Activated naive CD8-positive, alpha-beta T cell treated with anti-CD3 and anti-CD28 coated beads, Interleukin-2, amount 10 ng/mL, durations not matched to agents 7 days and 5 days (primary cell): ENCODE results near the gene NT5C3B. TPM values are rescaled to one million over a fixed set of nuclear protein-coding genes. Genes with fewer than 3 reads are reported as not detected.

Source experiments
- ATAC-seq: fragments of 150-1000 bp; cut with Tn5 transposase; one replicate; pipeline ENCODE4 v1.10.0; 2021; ENCODE audit warnings: low read depth, moderate library complexity
- POLR2A ChIA-PET: fragments of 350-600 bp; sonication (Branson Sonifier 250); formaldehyde crosslinking; loops from one replicate; lab custom pipeline; 2021; ENCODE audit warnings: antibody characterized with exemption; lab: Charles Lee
- DNase-seq: peaks from one replicate; pipeline ENCODE4 v3.0.0; 2021
- H3K27ac Mint-ChIP-seq: one replicate; pipeline ENCODE4 v1.8.0; 2022; ENCODE audit warnings: mild to moderate bottlenecking, mixed read lengths
- H3K27me3 Mint-ChIP-seq: one replicate; pipeline ENCODE4 v1.8.0; 2022; ENCODE audit warnings: mild to moderate bottlenecking, moderate library complexity, mixed read lengths
- H3K36me3 Mint-ChIP-seq: one replicate; pipeline ENCODE4 v1.8.0; 2021; ENCODE audit warnings: mild to moderate bottlenecking, mixed read lengths
- H3K4me1 Mint-ChIP-seq: one replicate; pipeline ENCODE4 v1.8.0; 2021; ENCODE audit warnings: mixed read lengths
- H3K4me3 Mint-ChIP-seq: one replicate; pipeline ENCODE4 v1.8.0; 2022; ENCODE audit warnings: mild to moderate bottlenecking, moderate library complexity, mixed read lengths
- H3K9me3 Mint-ChIP-seq: one replicate; pipeline ENCODE4 v1.8.0; 2021; ENCODE audit warnings: mixed read lengths
- total RNA-seq, 2 experiments: library from RNA; stranded (reverse); gene quantifications; one replicate each; pipeline ENCODE4 v1.2.3, GENCODE V29; 2021

Gene NT5C3B
- total RNA-seq, 2 experiments from 2014 or later = 30.1 to 35.4 TPM

DNA sequence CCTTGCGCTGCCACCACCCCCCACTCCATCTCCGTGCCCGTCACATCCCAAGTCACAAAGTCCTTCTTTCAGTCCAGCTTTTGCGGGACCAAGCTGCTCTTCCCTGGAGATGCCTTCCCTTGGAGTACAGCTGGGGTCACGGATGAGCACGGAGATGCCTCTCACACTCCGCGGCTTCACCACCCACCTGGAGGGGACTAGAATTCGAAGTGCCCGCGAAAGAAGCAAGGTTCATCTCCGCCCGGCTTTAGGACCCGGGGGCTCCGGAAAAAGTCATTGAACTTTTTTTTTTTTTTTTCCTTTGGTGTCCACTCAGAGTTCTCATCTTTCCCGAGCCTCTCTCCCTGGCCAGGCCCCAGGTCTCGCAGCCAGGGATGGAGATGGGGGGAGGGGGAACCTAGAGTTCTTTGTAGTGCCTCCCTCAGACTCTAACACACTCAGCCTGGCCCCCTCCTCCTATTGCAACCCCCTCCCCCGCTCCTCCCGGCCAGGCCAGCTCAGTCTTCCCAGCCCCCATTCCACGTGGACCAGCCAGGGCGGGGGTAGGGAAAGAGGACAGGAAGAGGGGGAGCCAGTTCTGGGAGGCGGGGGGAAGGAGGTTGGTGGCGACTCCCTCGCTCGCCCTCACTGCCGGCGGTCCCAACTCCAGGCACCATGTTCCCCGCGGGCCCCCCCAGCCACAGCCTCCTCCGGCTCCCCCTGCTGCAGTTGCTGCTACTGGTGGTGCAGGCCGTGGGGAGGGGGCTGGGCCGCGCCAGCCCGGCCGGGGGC lies 23.5 kb downstream of the NT5C3B start, which contains the start of gene FKBP10:
FKBP10 (plus strand) TSS at position 624 of the 771 bp plus-strand sequence; CDS start at position 655, 31 bp downstream.
- no peak for DNase-seq
- peaks cover 8% of the 10 kb centered on the region for H3K4me1 Mint-ChIP-seq
- POLR2A ChIA-PET = interaction anchor here (1.0 to 2.9 kb wide), 4 partner anchors 52 to 123 kb away, joined by 3 to 16 read pairs (median 4); partner anchors contain the start of genes ACLY, EIF1 and KLHL11
- H3K9me3 Mint-ChIP-seq = no peaks in the 10 kb centered on the region
- ATAC-seq = no peak
- H3K27me3 Mint-ChIP-seq = peaks cover 13% of the 10 kb centered on the region
- H3K4me3 Mint-ChIP-seq = peak within 1 kb of the TSS; percentile 87
- H3K36me3 Mint-ChIP-seq = no peaks in the 10 kb centered on the region
- peak within 1 kb of the TSS; percentile 66 for H3K27ac Mint-ChIP-seq

DNA sequence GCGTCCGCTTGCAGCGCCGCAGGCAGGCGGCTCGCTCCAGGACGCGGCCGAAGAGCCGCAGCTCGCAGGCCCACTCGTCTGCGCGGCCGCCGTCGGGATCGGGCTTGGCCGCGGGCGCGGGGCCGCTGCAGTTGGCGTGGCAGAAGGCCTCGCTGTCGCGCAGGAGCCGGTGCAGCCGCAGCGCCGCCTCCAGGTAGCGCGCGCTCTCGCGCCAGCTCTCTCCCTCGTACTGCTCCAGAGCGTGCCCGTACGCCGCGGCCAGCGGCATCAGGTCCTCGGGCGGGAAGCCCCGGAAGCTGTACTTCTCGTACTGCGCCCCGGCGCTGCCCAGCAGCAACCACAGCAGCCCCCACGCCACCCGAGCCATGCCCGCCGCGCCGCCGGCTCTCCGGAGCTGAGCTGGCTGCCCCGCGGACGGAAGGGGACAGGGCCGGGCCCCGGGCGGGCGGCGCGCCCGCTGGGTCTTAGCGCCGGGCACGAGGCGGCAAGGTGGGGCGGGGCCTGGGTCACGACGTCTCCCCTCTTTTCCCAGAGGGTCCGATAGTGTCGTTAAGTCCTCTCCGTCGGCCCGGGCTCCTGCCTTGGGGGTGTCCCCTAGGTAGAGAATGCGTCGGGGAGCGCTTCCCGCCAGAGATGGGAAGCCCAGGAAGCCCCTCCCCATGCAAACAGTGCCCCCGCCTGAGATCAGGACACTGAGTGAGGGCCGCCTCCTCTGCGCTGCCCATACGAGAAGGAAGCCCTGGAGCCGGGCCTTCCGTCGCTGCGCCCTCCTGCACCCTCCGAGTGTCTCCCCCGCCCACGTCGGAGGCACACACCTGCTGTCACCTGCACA lies 24.3 kb downstream of the NT5C3B start, which contains the start of gene P3H4:
P3H4 (minus strand) TSS at position 401 of the 832 bp plus-strand sequence; CDS start at position 367, 34 bp downstream.
- Mint-ChIP-seq H3K4me1 (peaks cover 8% of the 10 kb centered on the region), H3K4me3 (peak within 1 kb of the TSS; percentile 87), H3K9me3 (no peaks in the 10 kb centered on the region), H3K36me3 (no peaks in the 10 kb centered on the region), H3K27ac (peak within 1 kb of the TSS; percentile 66), H3K27me3 (peaks cover 13% of the 10 kb centered on the region)
- ATAC-seq (peak; percentile 93), DNase-seq (peak; percentile 89)
- POLR2A ChIA-PET = interaction anchor here (0.9 to 2.9 kb wide), 6 partner anchors 25 to 122 kb away, joined by 3 to 16 read pairs (median 4); partner anchors contain the start of genes ACLY, EIF1, JUP and KLHL11

DNA sequence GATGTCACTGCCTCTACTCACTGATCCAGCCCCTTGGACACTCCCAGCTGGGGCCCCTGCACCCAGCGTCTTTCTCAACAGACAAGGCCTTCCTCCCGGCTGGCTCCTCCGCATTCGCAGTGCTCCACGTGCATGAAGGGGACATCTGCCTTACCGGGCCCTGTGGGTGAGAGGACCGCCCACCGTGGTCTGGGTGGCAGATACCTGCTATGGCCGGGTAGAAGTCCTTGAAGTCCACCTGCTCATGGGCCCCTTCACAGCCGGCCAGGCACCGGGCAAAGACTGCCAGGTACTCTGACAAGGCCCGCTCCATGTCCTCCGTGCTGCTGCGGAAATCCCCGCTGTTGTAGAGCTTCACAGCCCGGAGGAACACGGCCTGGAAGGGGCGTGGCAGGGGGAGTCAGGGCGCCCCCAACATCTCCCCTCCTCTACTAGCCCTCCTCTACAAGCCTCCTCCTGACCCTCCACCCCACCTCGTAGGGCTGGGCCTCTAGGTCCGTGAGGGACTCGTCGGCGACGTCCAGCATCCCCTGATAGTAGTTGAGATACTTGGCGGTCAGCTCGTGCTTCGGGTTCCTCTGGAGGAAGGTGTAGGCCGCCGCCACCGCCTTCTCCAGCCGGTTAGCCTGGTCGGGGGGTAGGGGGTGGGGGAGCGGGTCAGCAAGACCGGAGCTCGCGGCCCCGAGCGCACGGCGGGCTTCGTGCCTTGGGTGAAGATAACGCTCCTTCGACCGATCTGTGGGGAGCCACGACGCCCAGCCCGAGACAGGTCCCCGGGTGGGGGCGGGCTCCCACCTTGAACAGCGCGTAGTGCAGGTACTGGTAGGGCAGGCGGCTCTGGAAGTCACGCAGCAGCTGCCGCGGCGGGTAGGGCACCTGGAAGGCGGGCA lies 25.1 kb downstream of the NT5C3B start:
- Mint-ChIP-seq H3K4me3 (peak overlapping the region; percentile 69), H3K27ac (no peak overlapping the region), H3K27me3 (peaks cover 13% of the 10 kb centered on the region), H3K9me3 (no peaks in the 10 kb centered on the region), H3K4me1 (peaks cover 8% of the 10 kb centered on the region), H3K36me3 (no peaks in the 10 kb centered on the region)
- DNase-seq = no peak
- ATAC-seq = peak; percentile 41
- POLR2A ChIA-PET = interaction anchor here (0.9 to 2.9 kb wide), 6 partner anchors 24 to 121 kb away, joined by 3 to 16 read pairs (median 4); partner anchors contain the start of genes ACLY, EIF1, JUP and KLHL11

DNA sequence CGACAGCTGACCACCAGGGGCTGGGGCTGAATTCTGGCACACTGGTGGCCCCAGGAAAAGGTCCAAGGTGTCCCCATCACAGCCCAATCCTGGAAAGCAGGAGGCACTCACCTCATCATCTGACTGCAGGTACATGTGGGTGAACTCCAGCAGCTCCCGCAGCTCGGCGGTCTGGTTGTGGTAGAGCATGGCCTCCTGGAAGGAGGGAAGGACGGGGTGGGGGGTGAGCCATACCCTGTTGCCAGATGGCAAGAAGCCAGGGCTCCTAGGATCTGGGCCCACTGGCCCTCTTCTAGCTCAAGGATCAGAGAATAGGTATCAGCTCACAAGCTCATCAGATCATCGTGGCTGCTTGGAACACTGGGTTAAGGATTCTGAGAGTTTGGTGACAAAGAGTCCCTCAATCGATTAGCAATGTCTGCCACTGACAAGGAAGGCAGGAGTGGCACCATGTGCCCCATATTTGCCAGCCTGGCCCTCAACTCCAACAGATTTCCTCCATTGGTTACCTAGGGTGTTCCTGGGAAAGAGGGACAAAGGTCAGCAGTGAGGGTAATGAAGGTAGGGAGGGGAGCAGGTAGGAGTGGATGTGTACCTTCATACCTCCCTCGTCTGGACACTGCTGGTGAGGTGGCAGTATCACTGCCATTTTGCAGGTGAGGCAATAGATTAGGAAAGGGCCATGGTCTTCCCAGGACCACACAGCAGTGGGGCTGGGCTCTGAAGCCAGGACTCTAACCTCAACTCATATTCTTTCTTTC lies 29.2 kb downstream of the NT5C3B start:
- Mint-ChIP-seq H3K9me3 (no peaks in the 10 kb centered on the region), H3K36me3 (no peaks in the 10 kb centered on the region), H3K4me3 (no peak overlapping the region), H3K4me1 (peaks cover 6% of the 10 kb centered on the region), H3K27me3 (no peaks in the 10 kb centered on the region), H3K27ac (no peak overlapping the region)
- POLR2A ChIA-PET = interaction anchor here (0.6 kb wide), 1 partner anchor 124 kb away, joined by 3 read pairs; the partner anchor contains the start of gene ODAD4
- ATAC-seq = no peak
- no peak for DNase-seq

DNA sequence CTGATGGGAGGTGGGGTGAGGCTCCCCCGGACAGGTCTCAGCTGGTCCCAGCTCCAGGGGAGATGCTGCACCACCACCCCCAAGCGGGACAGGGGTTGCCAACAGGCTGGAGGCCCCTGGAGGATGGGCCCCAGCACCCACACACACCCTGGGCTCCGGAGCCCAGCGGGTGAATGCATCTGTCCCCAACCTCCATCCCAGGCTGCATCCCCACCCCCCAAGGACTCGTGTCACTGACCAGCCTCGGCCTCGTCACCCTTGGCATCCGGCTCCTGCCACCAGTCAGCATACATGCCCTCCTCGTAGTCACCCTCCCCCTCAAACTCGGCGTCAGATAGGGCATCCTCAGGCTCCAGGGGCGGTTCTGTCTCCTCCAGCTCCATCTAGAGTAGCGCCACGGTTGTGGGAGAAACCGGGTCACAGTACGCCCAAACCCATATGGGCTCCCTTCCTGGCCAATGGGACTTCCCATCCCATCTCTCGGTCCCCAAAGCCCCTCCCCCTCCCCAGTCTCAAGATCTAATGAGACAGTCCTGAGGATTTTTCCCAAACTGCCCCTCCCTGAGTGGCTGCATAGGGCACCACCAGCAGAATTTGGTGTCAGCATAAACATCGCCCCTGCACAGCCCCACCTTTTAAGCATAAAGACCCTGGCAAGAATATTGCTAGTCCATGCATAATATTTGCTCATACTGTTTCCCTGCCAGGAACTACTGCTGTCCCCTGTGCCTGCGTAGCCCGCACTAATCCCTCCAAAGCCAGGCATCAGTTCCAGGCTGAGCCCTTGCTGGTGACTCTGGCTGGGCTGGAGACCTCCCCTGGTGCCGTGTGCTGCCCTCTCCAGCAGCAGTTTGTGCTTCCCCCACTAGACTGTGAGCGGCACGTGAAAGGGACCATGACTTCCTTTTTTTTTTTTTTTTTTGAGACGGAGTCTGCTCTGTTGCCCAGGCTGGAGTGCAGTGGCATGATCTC lies 32.7 kb downstream of the NT5C3B start:
- no peak overlapping the region for H3K4me3 Mint-ChIP-seq
- no peaks in the 10 kb centered on the region for H3K36me3 Mint-ChIP-seq
- no peaks in the 10 kb centered on the region for H3K27me3 Mint-ChIP-seq
- H3K9me3 Mint-ChIP-seq = no peaks in the 10 kb centered on the region
- ATAC-seq (no peak), DNase-seq (no peak)
- H3K27ac Mint-ChIP-seq = peak overlapping the region; percentile 9
- POLR2A ChIA-PET = no interaction called here
- H3K4me1 Mint-ChIP-seq = peaks cover 5% of the 10 kb centered on the region

DNA sequence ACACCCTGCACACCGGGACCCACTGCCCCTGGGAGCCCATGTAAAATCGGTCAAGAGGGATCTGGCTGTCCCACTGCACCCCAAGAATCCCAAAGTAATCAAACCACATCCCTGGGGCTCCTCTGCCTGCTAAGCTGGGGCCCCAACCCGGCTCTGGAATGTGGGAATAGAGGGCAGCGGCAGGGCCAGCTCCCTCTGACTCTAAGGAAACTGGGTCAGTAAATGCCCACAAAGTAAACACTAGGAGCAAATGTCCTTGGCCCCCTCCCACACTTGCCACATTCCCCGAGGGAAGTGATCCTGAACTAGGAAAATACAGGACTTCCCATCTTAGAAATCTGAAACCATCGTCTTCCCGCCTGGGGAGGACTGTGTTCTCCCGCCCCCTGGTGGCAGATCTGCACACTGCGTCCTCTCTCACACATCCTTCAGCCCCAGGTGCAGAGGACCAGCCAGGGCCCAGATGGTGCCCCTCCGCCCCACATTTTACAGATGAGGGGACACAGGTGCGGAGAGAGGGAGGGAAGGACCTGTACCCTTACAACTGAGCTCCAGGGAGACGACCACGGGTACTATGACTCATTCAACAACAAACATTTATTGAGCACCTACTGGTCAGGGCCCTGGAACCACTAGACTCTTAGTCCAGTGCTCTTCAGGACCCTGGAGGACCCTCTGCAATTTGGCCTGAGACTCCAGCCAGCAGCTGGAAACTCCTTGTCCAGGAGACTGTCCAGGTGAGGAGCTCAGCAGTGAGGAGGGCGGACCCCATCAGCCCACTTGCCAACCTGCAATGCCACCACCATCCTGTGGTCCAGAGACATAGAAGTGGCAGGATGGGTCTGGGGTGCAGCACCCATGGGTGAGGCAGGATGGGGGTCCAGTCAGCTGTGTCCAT lies 34.4 kb downstream of the NT5C3B start:
- no peak overlapping the region for H3K4me3 Mint-ChIP-seq
- no peaks in the 10 kb centered on the region for H3K27me3 Mint-ChIP-seq
- no peak overlapping the region for H3K27ac Mint-ChIP-seq
- ATAC-seq (peak; percentile 79), DNase-seq (peak; percentile 80)
- H3K9me3 Mint-ChIP-seq = no peaks in the 10 kb centered on the region
- H3K36me3 Mint-ChIP-seq = no peaks in the 10 kb centered on the region
- POLR2A ChIA-PET = interaction anchor here (0.5 to 1.6 kb wide), 2 partner anchors 64 to 1279 kb away, joined by 3 to 6 read pairs; no protein-coding TSS in a partner anchor
- peaks cover 5% of the 10 kb centered on the region for H3K4me1 Mint-ChIP-seq

DNA sequence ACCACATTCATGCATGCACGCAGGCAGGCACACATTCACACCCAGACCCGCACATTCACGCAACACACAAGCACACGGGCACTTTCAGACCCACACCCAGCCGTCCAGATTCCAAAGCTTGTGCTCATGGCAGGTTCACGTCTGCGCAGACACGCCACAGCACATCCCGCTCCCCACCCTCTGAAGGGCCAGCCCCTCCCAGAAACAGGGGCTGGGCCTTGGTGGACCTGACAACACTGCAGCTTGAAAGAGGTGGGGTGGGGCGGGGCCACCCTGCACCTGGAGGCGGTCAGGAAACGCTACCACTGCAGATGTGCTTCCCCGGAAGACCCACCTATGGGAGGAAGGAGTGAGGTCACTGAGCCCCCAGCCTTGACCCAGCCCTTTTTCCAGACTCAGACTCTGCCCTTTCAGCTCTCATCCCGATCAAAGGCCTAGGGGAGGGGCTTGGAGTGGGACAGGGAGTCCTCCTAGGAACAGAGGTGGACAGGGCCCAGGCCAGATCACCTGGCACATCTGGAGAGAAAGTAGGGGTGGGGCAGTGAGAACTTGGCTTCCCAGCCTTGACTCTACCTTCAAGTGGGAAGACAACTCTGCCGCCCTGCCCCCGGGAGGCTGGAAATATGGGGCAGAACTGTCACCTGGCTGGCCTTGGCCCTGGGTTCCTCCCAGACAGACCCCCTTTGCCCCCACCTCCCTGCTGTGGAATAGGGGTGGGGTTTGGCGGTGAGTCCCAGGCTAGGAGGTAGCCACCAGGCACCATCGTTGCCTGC lies 35.2 kb downstream of the NT5C3B start:
- peaks cover 5% of the 10 kb centered on the region for H3K4me1 Mint-ChIP-seq
- DNase-seq (no peak), ATAC-seq (no peak)
- no peak overlapping the region for H3K4me3 Mint-ChIP-seq
- H3K27me3 Mint-ChIP-seq = no peaks in the 10 kb centered on the region
- no peak overlapping the region for H3K27ac Mint-ChIP-seq
- H3K36me3 Mint-ChIP-seq = no peaks in the 10 kb centered on the region
- POLR2A ChIA-PET = interaction anchor here (0.7 to 1.6 kb wide), 2 partner anchors 63 to 360 kb away, joined by 3 to 6 read pairs; no protein-coding TSS in a partner anchor
- no peaks in the 10 kb centered on the region for H3K9me3 Mint-ChIP-seq

DNA sequence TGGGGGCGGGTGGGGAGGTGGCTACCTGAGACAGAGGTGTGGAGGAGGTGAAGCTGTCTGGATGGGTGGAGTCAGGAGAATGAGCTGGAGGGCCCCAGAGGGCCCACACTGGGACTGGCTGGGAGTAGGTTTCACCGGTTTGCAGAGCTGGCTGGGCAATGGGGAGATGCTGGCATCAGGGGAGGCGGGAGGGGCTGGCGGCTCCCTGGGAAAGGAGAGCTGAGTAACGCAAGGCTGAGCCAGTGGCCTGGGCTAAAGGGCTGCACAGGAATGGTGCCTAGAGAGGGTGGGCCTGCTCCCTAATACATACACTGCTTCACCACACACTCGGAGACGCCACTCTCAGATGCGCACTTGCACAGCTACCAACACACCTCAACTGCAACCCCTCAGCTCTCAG lies 36.7 kb downstream of the NT5C3B start:
- POLR2A ChIA-PET = no interaction called here
- no peak overlapping the region for H3K4me3 Mint-ChIP-seq
- H3K27me3 Mint-ChIP-seq = no peaks in the 10 kb centered on the region
- peaks cover 5% of the 10 kb centered on the region for H3K4me1 Mint-ChIP-seq
- no peaks in the 10 kb centered on the region for H3K9me3 Mint-ChIP-seq
- DNase-seq (no peak), ATAC-seq (no peak)
- H3K36me3 Mint-ChIP-seq = no peaks in the 10 kb centered on the region
- H3K27ac Mint-ChIP-seq = no peak overlapping the region

DNA sequence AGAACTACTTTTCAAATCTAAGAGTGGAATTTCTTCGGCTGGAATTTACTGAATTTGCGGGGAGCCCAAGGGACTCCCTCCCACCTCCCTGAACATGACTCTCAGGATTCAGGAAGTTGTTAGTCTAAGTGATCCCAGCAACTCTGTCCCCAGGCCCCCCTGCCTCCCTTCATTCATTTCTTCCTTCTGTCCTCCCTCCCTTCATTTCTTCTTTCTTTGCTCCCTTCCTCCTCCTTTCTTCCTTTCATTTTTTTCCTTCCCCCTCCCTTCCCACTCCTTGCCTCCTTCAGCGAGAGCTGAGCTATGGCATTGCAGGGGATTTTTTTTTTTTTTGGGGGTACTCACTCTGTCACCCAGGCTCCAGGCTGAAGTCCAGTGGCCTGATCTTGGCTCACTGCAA lies 38.7 kb downstream of the NT5C3B start:
- POLR2A ChIA-PET = interaction anchor here (0.7 kb wide), 1 partner anchor 9 kb away, joined by 4 read pairs; no protein-coding TSS in a partner anchor
- no peak for ATAC-seq
- H3K36me3 Mint-ChIP-seq = no peaks in the 10 kb centered on the region
- H3K4me1 Mint-ChIP-seq = peaks cover 5% of the 10 kb centered on the region
- no peaks in the 10 kb centered on the region for H3K27me3 Mint-ChIP-seq
- no peak overlapping the region for H3K4me3 Mint-ChIP-seq
- H3K27ac Mint-ChIP-seq = no peak overlapping the region
- no peak for DNase-seq
- H3K9me3 Mint-ChIP-seq = no peaks in the 10 kb centered on the region
